Tibial nerve (tissue), 3 donors: Measurements from ENCODE around the gene SMYD3.

Source experiments
- POLR2A ChIP-seq, 2 donors: fragments of 450-650 bp; IDR thresholded peaks; one replicate each; pipeline ENCODE4 v1.6.1; 2017; ENCODE audit warnings: antibody characterized with exemption in 2 of 2, mild to moderate bottlenecking in 2 of 2, moderate library complexity in 2 of 2
- TF ChIP-seq, protein P1 (sequence below), 5 experiments: fragments of 200-600 bp in 3 of 5; fragments of 450-650 bp in 2 of 5; sonication (generic) in 3 of 5; IDR thresholded peaks; one replicate each; pipeline ENCODE4 v1.5.1; 2016 to 2019; ENCODE audit warnings: antibody characterized with exemption in 5 of 5, mild to moderate bottlenecking in 3 of 5, moderate library complexity in 2 of 5

DNA sequence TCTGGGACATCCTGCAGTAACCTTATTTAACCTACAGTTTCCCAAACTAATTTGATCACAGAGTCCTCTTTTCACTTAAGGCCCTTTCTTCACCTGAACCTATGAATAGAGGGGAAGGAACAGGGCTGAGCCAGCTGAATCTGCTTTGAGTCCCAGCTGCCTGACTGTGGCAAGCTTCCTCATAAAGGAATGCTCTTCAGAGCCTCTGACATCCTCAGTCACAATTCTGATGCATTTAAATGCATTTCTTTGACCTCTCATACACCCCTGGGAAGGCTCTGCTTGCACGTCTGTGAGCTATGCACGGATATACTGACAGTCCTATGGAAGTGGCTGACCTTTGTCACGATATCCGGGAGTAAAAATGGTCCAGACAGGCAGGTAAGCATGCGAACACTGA, 673.1 kb downstream of the SMYD3 start:
- no peak for TF ChIP-seq POLR2A (IDR thresholded peaks at IDR 0.05)
- TF ChIP-seq, protein P1, sequence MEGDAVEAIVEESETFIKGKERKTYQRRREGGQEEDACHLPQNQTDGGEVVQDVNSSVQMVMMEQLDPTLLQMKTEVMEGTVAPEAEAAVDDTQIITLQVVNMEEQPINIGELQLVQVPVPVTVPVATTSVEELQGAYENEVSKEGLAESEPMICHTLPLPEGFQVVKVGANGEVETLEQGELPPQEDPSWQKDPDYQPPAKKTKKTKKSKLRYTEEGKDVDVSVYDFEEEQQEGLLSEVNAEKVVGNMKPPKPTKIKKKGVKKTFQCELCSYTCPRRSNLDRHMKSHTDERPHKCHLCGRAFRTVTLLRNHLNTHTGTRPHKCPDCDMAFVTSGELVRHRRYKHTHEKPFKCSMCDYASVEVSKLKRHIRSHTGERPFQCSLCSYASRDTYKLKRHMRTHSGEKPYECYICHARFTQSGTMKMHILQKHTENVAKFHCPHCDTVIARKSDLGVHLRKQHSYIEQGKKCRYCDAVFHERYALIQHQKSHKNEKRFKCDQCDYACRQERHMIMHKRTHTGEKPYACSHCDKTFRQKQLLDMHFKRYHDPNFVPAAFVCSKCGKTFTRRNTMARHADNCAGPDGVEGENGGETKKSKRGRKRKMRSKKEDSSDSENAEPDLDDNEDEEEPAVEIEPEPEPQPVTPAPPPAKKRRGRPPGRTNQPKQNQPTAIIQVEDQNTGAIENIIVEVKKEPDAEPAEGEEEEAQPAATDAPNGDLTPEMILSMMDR (IDR thresholded peaks at IDR 0.05), result no peak
